Measurements from ENCODE around the gene TMEM218.

- no peak for TF ChIP-seq POLR2A (IDR thresholded peaks at IDR 0.05)
- no peak for TF ChIP-seq CTCF (IDR thresholded peaks at IDR 0.05)
Measured at GRCh38 chr11:125102025-125102424, 9.4 kb downstream of the TMEM218 start.
